PFSK-1 (cell line): ENCODE measurements around the gene UVSSA.

Experiments used
- FOXP2 ChIP-seq: optimal IDR thresholded peaks from 2 replicates; pipeline ENCODE3; 2011; ENCODE audit warnings: borderline replicate concordance, control low read depth, inconsistent platforms; ENCODE audit not compliant: insufficient read depth; ENCODE audit errors: extremely low read length, extremely low read depth
- POLR2AphosphoS5 ChIP-seq: IDR thresholded peaks from 2 replicates; pipeline ENCODE4 v1.6.1; 2012; ENCODE audit warnings: low read depth, mild to moderate bottlenecking, control low read depth, low read length, moderate library complexity
- REST ChIP-seq, 2 experiments: IDR thresholded peaks; 2 replicates each; pipeline versions ENCODE4 v1.6.1 to v1.8.0; 2011 to 2012; ENCODE audit warnings: low read depth in 2 of 2, low read length in 2 of 2, control low read depth in 1 of 2, inconsistent platforms in 1 of 2, mild to moderate bottlenecking in 1 of 2, moderate library complexity in 1 of 2; ENCODE audit not compliant: insufficient read depth in 1 of 2
- SIN3A ChIP-seq: IDR thresholded peaks from 2 replicates; pipeline ENCODE4 v1.6.1; 2012; ENCODE audit warnings: mild to moderate bottlenecking, low read length, moderate library complexity, borderline replicate concordance; ENCODE audit not compliant: insufficient read depth
- TAF1 ChIP-seq: IDR thresholded peaks from 2 replicates; pipeline ENCODE4 v1.6.1; 2012; ENCODE audit warnings: low read length, control low read depth, borderline replicate concordance; ENCODE audit not compliant: insufficient read depth

Gene UVSSA

GRCh38 chr4:1323635-1324442 lies 23.2 kb upstream of the UVSSA start:
- TF ChIP-seq TAF1, result no peak
- TF ChIP-seq POLR2AphosphoS5, result no peak
- no peak for TF ChIP-seq FOXP2
- TF ChIP-seq SIN3A, result no peak
- TF ChIP-seq REST (IDR thresholded peaks at IDR 0.05; ENCODE audit: insufficient read depth in 1 of 2, low read depth in 2 of 2, low read length in 2 of 2), result no peak

GRCh38 chr4:1325176-1325480 lies 21.9 kb upstream of the UVSSA start:
- TF ChIP-seq REST (IDR thresholded peaks at IDR 0.05; ENCODE audit: insufficient read depth in 1 of 2, low read depth in 2 of 2, low read length in 2 of 2) (no peak), POLR2AphosphoS5 (no peak)

- TF ChIP-seq TAF1, result no peak
- no peak for TF ChIP-seq POLR2AphosphoS5
- TF ChIP-seq REST (IDR thresholded peaks at IDR 0.05; ENCODE audit: insufficient read depth in 1 of 2, low read depth in 2 of 2, low read length in 2 of 2), result no peak
- no peak for TF ChIP-seq FOXP2
Observed at GRCh38 chr4:1325681-1326635, 21.1 kb upstream of the UVSSA start.

GRCh38 chr4:1326751-1327525 lies 20.1 kb upstream of the UVSSA start:
- no peak for TF ChIP-seq REST (IDR thresholded peaks at IDR 0.05; ENCODE audit: insufficient read depth in 1 of 2, low read depth in 2 of 2, low read length in 2 of 2)
- TF ChIP-seq SIN3A, result no peak
- TF ChIP-seq FOXP2, result no peak
- no peak for TF ChIP-seq POLR2AphosphoS5
- TF ChIP-seq TAF1, result no peak
